HL-60 (cell line): ENCODE data around the gene POP4.

ENCODE experiments used
- DNase-seq, 2 experiments: peaks; one replicate each; pipeline ENCODE4 v3.0.0-alpha.2; 2010 to 2020; ENCODE audit warnings: low read depth in 1 of 2, low spot score in 1 of 2
- H3K27ac ChIP-seq: fragments of 250-450 bp; sonication (Bioruptor Pico); replicated peaks from 2 replicates; pipeline ENCODE4 v1.5.1; 2020; ENCODE audit warnings: mild to moderate bottlenecking, moderate library complexity
- H3K27me3 ChIP-seq: fragments of 250-450 bp; sonication (Bioruptor Pico); 2 replicates; pipeline ENCODE4 v1.5.1; 2021; ENCODE audit warnings: mild to moderate bottlenecking, moderate library complexity; ENCODE audit not compliant: insufficient read depth, poor library complexity, severe bottlenecking
- H3K4me3 ChIP-seq: replicated peaks from 2 replicates; pipeline ENCODE4 v1.5.1; 2011; ENCODE audit warnings: mild to moderate bottlenecking, control low read depth, low read length; ENCODE audit not compliant: insufficient read depth
- CTCF ChIP-seq: IDR thresholded peaks from one replicate; pipeline ENCODE4 v1.5.1; 2011; ENCODE audit warnings: low read length, control low read depth, inconsistent platforms; ENCODE audit not compliant: insufficient read depth
- GABPA ChIP-seq: IDR thresholded peaks from 2 replicates; pipeline ENCODE4 v1.6.1; 2012; ENCODE audit warnings: low read depth
- POLR2AphosphoS5 ChIP-seq: IDR thresholded peaks from 2 replicates; pipeline ENCODE4 v1.6.1; 2012; ENCODE audit warnings: low read depth
- REST ChIP-seq: IDR thresholded peaks from 2 replicates; pipeline ENCODE4 v1.6.1; 2012; ENCODE audit warnings: low read depth; ENCODE audit not compliant: insufficient replicate concordance
- SPI1 ChIP-seq: IDR thresholded peaks from 2 replicates; pipeline ENCODE4 v1.6.1; 2012; ENCODE audit warnings: low read depth, mild to moderate bottlenecking, borderline replicate concordance

POP4 gene

GRCh38 chr19:29639086-29639485 is 33.0 kb downstream of the POP4 start:
- no peaks in the 10 kb centered on the region for H3K27me3 ChIP-seq
- TF ChIP-seq REST (no peak), CTCF (no peak), SPI1 (no peak), POLR2AphosphoS5 (no peak), GABPA (no peak)
- no peak overlapping the region for H3K4me3 ChIP-seq
- H3K27ac ChIP-seq: no peak overlapping the region
- DNase-seq: no peak

- H3K27ac ChIP-seq: no peak overlapping the region
- DNase-seq: no peak
- no peak for TF ChIP-seq POLR2AphosphoS5
- no peak for TF ChIP-seq GABPA
- no peak for TF ChIP-seq CTCF
- TF ChIP-seq SPI1: no peak
- no peak for TF ChIP-seq REST
- no peaks in the 10 kb centered on the region for H3K27me3 ChIP-seq
- no peak overlapping the region for H3K4me3 ChIP-seq
These were observed 34.1 kb downstream of the POP4 start for GRCh38 chr19:29640231-29640630.

GRCh38 chr19:29641597-29641996 is 35.5 kb downstream of the POP4 start:
- Histone ChIP-seq H3K27me3 (no peaks in the 10 kb centered on the region), H3K27ac (no peak overlapping the region), H3K4me3 (no peak overlapping the region)
- TF ChIP-seq REST: no peak
- TF ChIP-seq POLR2AphosphoS5: no peak
- no peak for TF ChIP-seq SPI1
- TF ChIP-seq GABPA: no peak
- no peak for TF ChIP-seq CTCF
- no peak for DNase-seq
